SK-N-MC (cell line): ENCODE results near the gene KRTAP5-11.
"Not testable (repeated sequence)": the region's sequence is repeated elsewhere in the genome, so short reads cannot be mapped to it uniquely, and the experiment has no call there.

ENCODE experiments used
- EZH2 ChIP-seq: fragments of 200-600 bp; sonication (generic); IDR thresholded peaks from one replicate; pipeline ENCODE4 v1.6.1; 2017; ENCODE audit warnings: antibody characterized with exemption
- FOXP2 ChIP-seq: optimal IDR thresholded peaks from 2 replicates; pipeline ENCODE3; 2011; ENCODE audit warnings: mild to moderate bottlenecking, moderate library complexity; ENCODE audit not compliant: insufficient read depth; ENCODE audit errors: extremely low read length, control extremely low read depth
- POLR2AphosphoS5 ChIP-seq: IDR thresholded peaks from 2 replicates; pipeline ENCODE4 v1.6.1; 2012; ENCODE audit warnings: mild to moderate bottlenecking, low read depth, low read length, borderline replicate concordance

GRCh38 chr11:71607520-71608216 is 25.0 kb upstream of the KRTAP5-11 start:
- not testable (repeated sequence) for TF ChIP-seq POLR2AphosphoS5, FOXP2, EZH2
